ENCODE results near the gene CACNA2D4. TPM values are rescaled to one million over a fixed set of nuclear protein-coding genes. Genes with fewer than 3 reads are reported as not detected.

The CACNA2D4 gene
- total and polyA plus RNA-seq, 2 donors (not counting 3 experiments of a cell fraction or from before 2014, with no cell fraction given), result 0.58 to 0.73 TPM

DNA sequence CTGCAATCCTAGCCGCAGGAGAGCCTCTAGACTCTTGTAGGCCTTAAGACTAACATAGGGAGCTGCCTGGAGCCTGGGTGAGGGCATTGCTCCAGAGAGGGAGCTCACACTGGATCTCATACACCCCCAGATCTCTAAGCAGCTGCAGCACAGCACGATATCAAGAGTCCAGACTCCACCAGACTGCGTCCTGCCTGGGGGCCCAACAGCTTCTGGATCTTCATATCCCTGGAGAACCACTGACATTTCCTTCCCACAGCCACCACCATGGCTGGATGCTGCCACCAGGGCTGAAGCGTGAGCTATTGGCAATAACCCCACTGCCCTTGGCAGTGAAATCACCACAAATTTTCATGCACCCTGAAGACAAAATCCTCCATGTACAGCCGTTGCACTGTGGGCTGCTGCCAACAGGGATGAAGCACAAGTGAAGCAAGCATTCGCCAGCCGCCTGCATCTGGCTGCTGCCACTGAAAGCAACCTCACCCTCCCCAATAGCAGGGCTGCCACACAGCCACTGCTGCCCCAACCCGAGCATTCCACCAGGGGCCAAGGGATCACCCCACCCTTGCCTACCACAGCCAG is 28.2 kb downstream of the CACNA2D4 start:
- Histone ChIP-seq H3K9ac (replicated peaks; ENCODE audit: extremely low read depth, insufficient read depth, low read length) (no peak overlapping the region), H3K27me3 (ENCODE audit: control insufficient read depth in 2 of 2, insufficient read depth in 2 of 2, low read length in 2 of 2) (peaks cover 1 to 7% of the 10 kb centered on the region in 2 experiments), H3K9me3 (replicated peaks; ENCODE audit: control insufficient read depth, insufficient read depth, low read length) (no peaks in the 10 kb centered on the region), H3K79me2 (ENCODE audit: control insufficient read depth, insufficient read depth, low read length) (no peaks in the 10 kb centered on the region), H3K4me2 (ENCODE audit: insufficient read depth, low read length) (no peak overlapping the region), H4K20me1 (replicated peaks; ENCODE audit: control insufficient read depth, extremely low read depth, insufficient read depth, low read length) (no peaks in the 10 kb centered on the region), H3K27ac (ENCODE audit: insufficient read depth, low read depth, low read length) (no peak overlapping the region), H3K4me3 (replicated peaks in 1 of 3; ENCODE audit: insufficient read depth in 1 of 3, low read depth in 1 of 3, low read length in 3 of 3) (no peak overlapping the region), H3K4me1 (ENCODE audit: control insufficient read depth, extremely low read depth, insufficient read depth, low read length) (no peaks in the 10 kb centered on the region), H2AFZ (ENCODE audit: low read depth, low read length) (no peak overlapping the region), H3K36me3 (ENCODE audit: control insufficient read depth in 2 of 2, extremely low read depth in 1 of 2, insufficient read depth in 2 of 2, low read length in 2 of 2) (no peaks in the 10 kb centered on the region), H3K9me1 (replicated peaks; ENCODE audit: control insufficient read depth, extremely low read depth, insufficient read depth, low read length) (no peaks in the 10 kb centered on the region)
- DNase-seq (ENCODE audit: low read depth, low spot score) (no peak), FAIRE-seq (no peak)
- POLR2A ChIA-PET, result no interaction called here
- TF ChIP-seq, protein P1, sequence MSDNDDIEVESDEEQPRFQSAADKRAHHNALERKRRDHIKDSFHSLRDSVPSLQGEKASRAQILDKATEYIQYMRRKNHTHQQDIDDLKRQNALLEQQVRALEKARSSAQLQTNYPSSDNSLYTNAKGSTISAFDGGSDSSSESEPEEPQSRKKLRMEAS (IDR thresholded peaks at IDR 0.05; ENCODE audit: insufficient read depth, insufficient read length), result no peak
- TF ChIP-seq MYC (IDR thresholded peaks at IDR 0.05; ENCODE audit: low read depth, low read length) (no peak), FOS (IDR thresholded peaks at IDR 0.05; ENCODE audit: borderline replicate concordance, insufficient read depth, low read length) (no peak), POLR2AphosphoS5 (IDR thresholded peaks at IDR 0.05; ENCODE audit: insufficient read depth, low read depth, low read length) (no peak), JUN (IDR thresholded peaks at IDR 0.05; ENCODE audit: borderline replicate concordance, insufficient read depth, insufficient read length, low read depth) (no peak), EZH2 (IDR thresholded peaks at IDR 0.05; ENCODE audit: borderline replicate concordance, low read depth, low read length, severe bottlenecking) (no peak), POLR2A (IDR thresholded peaks at IDR 0.05; ENCODE audit: low read depth, low read length) (no peak), GATA2 (IDR thresholded peaks at IDR 0.05; ENCODE audit: insufficient read depth, insufficient read length, low read depth, low read length) (no peak)
- TF ChIP-seq, protein P2, sequence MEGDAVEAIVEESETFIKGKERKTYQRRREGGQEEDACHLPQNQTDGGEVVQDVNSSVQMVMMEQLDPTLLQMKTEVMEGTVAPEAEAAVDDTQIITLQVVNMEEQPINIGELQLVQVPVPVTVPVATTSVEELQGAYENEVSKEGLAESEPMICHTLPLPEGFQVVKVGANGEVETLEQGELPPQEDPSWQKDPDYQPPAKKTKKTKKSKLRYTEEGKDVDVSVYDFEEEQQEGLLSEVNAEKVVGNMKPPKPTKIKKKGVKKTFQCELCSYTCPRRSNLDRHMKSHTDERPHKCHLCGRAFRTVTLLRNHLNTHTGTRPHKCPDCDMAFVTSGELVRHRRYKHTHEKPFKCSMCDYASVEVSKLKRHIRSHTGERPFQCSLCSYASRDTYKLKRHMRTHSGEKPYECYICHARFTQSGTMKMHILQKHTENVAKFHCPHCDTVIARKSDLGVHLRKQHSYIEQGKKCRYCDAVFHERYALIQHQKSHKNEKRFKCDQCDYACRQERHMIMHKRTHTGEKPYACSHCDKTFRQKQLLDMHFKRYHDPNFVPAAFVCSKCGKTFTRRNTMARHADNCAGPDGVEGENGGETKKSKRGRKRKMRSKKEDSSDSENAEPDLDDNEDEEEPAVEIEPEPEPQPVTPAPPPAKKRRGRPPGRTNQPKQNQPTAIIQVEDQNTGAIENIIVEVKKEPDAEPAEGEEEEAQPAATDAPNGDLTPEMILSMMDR (IDR thresholded peaks at IDR 0.05; ENCODE audit: extremely low read depth in 1 of 2, insufficient read depth in 1 of 2, low read depth in 1 of 2, low read length in 2 of 2), result no peak
- no TSS peak for BruUV-seq (replicated peaks)
- intact Hi-C loops (cut with micrococcal nuclease), result no loop called here
- CTCF ChIA-PET, result interaction anchor here (1.3 kb wide), 1 partner anchor 14 kb away, joined by 3 read pairs; no protein-coding TSS in a partner anchor
- dilution Hi-C loops (cut with MboI; ENCODE audit: extremely low pct_ligation_motif_present, low sequenced_read_pairs), result no loop called here

Data from endothelial cell of umbilical vein (primary cell).